Astrocyte (in vitro differentiated cells and primary cell): ENCODE measurements around the gene MMP10.

Experiments used
- CTCF ChIP-seq: IDR thresholded peaks from 2 replicates; pipeline ENCODE4 v1.5.1; 2011; ENCODE audit warnings: low read depth, mild to moderate bottlenecking, inconsistent platforms, low read length, moderate library complexity; ENCODE audit not compliant: insufficient read depth
- EZH2 ChIP-seq: IDR thresholded peaks from 2 replicates; pipeline ENCODE4 v1.6.1; 2012; ENCODE audit warnings: mild to moderate bottlenecking, low read length, inconsistent platforms; ENCODE audit not compliant: insufficient read depth

- TF ChIP-seq CTCF (peak; percentile 73), EZH2 (no peak)
Observed at GRCh38 chr11:102780491-102780918, at the start of gene MMP10.
